HG02610 (cell line): ENCODE results near the gene NDUFS7.

Source experiments
- ATAC-seq: cut with Tn5 transposase; IDR thresholded peaks from one replicate; pipeline ENCODE4 v1.9.1; 2021; ENCODE audit warnings: mild to moderate bottlenecking, moderate library complexity; ENCODE audit not compliant: unreplicated experiment

NDUFS7 gene

DNA sequence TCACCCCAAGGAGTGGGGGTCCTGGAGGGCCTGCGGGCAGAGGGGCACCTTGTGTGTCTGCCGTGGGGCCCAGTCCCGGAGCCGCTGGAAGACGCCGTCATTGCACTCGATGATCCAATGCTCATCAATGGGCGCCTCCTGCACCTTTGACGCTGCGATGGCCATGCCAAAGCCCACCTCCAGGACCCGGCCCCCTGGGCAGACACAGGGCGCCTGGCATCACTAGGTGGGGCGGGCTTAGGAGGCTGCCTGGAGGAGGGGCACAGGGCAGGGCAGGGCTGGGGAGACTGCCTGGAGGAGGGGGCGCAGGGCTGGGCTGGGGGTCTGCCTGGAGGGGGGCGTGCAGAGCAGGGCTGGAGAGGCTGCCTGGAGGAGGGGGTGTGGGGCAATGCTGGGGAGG, 16.0 kb downstream of the NDUFS7 start:
- no peak for ATAC-seq

DNA sequence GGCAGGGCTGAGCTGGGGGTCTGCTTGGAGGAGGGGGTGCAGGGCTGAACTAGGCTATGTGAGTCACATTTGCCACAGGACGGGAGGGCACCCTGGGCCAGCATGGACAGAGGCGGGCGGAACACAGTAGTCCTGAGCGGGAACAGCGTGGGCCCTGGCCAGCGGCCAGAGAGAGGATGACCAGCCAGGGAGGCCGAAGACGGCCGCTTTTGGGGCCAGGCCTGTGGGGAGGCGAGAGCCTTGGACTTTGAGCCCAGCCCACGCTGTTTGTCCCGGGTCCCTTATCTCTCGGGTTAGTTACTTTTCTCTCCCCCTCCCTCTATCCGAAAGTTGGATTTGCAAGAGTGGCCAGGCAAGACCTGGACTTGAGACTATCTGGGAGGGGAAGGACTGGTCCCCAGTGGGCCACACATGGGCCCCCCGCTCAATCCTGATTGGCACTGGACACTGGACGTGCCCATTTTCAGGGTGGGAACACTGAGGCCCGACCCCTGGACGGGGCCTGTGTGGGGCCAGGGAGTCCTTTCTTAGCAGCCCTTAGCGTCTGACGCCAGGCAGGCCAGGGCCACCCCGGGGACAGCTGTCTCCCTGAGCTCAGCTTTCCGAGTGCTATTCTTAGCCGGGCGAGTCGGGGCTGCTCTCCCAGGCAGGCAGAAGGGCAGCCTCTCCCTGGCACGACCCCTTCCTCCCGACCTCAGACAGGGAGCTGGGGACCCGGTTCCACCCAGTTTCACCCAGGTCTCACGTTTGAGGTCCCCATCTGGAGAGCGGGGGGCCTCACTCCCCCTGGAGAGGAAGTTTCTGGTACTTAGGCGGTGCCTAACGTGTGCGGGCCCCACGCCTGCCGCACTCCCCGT, 16.8 kb downstream of the NDUFS7 start:
- no peak for ATAC-seq

DNA sequence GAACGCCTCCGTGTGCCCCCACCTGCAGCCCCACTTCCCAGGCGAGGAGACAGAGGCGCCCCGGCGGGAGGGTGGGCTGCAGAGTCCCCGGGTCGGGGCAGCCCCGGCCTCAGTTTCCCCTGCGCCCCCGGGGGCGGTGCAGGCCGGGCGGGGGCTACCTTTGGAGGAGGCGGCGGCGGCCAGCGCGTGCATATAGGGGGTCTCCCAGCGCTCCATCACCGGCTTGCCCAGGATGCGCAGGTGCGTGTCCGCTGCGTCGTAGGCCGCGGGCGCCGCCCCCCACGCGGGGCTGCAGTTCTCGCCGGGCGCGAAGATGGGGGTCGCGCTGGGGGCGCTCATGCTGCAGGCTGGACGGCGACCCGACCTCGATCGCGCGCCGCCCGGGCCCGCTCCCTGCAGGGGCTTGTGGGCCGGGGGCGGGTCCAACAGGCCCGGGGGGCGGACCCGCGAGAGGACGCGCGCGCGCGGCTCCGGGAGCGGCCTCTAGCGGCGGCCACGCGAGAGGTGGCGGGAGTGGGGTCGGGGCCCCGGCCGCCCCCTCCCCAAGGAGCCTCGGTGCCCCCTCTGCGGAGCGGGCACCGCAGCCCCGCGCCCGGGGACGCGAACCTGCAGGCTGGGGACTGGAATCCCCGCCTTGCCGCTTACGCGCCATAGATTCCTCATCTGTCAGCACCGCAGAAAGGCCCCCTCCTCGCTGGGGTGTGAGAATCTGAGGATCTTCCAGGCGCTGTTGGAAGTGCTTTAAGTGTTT, 17.6 kb downstream of the NDUFS7 start, which contains the start of gene GAMT:
Gene GAMT (minus strand): TSS at position 405 of the 751 bp plus-strand sequence. CDS start 66 bp downstream, at position 339.
- ATAC-seq, result no peak

DNA sequence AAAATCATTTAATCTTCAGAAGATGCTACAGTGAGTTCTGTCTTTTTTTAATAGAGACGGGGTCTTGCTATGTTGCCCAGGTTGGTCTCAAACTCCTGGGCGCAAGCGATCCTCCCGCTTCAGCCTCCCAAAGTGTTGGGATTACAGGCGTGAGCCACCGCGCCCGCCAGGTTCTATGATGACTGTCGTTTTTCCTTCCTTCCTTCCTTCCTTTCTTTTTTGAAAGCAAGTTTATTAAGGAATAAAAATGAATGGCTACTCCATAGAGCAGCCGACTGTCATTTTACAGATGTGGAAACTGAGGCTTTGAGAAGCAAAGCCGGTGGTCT, 18.1 kb downstream of the NDUFS7 start:
- ATAC-seq, result no peak

DNA sequence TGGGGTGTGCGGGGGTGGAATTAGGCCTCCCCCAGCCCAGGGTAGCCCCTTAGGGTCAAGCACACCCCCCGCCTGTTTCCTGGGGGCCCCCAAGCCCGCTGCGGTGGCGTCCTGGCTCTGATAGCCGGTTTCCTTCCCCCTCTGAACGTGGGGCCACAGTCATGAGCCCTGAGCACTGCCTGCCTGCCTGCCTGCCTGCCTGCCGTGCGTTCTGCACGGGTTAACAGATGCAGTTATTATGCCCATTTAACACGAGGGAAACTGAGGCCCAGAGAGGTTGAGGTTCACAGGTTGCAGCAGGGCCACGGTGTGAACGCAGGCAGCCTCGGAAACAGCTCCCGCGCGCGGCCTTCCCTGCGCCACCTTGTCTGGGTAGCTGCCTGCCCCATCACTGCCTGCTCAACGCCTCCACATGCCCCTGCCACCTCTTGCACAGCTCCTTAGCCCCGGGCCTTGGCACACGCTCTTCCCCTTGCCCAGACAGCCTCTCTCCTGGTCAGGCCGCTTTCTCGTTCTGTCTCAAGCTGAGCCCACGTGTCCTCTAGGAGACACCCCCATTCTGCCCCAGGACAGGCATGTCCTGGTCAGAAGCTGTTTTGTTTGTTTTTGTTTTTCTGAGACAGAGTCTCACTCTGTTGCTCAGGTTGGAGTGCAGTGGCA, 18.8 kb downstream of the NDUFS7 start:
- ATAC-seq, result no peak

DNA sequence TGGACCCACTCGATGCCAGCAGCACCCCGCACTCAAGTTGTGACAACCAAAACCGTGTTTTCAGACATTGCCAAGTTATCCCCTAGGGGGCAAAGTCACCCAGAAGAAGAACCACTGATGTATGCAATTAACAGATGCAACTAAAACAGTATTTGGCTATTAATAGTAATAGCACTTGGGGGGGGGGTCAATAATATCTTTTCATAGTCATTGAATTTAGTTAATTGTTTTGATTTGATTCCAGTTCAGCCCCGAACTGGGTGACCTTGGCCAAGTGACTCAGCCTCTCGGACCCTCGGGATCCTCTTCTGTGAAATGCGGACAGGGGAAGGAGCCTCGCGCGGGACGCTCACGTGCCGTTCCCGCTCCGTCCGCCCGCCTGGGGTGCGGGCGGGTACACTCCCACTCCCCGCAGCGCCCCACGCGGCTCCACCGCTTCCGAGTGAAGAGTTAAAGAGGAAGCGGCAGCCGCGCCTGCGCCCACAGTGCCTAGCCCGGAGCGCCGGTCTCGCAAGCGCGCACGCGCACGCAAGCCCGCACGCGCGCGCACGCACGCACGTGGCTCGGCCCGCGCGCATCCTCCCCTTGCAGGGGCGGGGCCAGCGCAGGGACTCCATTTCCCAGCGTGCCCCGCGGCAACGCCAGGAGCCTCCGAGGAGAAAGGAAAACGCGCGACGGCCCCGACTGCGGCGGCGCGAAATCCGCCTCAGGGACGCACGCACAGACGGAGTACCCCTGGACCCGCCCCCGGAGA, 23.2 kb downstream of the NDUFS7 start:
- peak; percentile 73 for ATAC-seq

DNA sequence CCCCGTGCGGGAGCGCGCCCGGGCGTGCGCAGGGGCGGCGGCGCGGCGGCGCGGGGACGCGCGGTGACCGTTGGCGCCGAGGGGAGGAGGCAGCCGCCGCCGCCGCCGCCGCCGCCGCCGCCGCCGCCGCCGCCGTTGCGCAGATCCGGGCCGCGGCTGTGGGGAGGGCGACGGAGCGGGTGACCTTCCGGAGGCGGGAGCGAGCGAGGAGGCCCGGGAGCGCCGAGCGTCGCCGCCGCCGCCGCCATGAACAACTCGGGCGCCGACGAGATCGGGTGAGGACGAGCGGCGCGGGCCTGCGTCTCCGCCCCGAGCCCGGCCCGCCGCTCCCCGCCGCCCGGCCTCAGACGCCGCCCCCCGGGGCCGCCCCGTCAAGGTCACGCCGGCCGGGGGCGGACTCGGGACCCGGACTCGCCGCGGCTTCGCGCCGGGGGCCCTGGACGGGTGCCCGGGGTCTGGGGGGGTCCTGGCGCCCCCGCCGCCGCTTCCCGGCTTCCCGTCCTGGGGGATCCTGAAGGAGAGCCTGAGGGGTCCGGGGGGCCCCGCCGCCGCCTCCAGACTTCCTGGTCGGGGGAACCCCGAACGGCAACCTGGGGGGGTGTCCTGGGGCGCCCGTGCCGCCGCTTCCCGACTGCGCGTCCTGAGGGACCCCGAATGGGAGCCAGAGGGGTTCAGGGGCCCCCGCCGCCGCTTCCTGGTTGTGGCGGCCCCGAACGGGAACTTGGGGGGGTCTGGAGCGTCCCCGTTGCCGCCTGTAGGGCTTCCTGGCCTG, 24.0 kb downstream of the NDUFS7 start, which contains the start of gene DAZAP1:
Gene DAZAP1 (plus strand): TSS at position 59 of the 772 bp plus-strand sequence. CDS start 188 bp downstream, at position 247.
- peak; percentile 29 for ATAC-seq

DNA sequence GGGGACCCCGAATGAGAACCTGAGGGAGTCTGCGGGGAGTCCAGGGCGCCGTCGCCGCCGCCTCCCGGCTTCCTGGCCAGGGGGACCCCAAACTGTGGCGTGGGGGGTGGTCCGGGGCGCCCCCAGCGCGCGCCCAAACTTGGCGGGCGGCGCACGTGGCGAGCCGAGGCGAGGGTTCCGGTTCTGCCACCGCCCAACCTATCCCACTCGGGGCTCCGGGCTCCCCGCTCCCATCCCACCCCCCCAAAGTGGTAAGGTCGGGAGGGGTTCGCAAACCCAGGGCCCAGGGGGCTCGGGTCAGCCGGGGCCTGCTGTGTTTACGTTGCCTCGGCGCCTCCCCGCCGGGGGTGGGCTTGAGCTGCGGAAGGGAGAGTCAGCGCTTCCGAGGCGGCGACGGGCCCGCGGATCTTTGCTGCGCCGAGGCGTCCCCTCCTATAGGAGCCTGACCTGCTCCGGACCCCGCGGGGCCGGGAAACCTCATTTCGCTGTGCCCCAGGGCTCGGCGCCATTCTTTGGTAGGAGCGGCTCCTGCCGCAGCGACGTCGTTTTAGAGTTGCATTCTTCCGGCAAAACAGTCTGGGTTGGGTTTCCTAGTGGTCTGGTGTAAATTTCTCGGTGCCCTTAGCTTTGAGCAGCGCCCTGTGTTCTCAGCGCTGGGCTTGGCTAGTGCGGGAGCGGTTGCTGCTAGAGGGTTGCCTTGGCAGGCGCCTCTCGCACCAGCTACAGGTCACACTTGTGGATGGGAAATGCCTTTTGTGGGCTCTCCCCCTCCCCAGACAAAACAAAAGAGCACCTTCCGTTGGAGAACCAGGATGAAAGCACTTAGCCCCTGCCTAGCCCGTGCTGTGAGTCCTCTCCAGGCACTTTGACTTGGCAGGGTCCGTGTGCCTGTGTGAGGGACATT, 24.8 kb downstream of the NDUFS7 start:
- ATAC-seq, result no peak

DNA sequence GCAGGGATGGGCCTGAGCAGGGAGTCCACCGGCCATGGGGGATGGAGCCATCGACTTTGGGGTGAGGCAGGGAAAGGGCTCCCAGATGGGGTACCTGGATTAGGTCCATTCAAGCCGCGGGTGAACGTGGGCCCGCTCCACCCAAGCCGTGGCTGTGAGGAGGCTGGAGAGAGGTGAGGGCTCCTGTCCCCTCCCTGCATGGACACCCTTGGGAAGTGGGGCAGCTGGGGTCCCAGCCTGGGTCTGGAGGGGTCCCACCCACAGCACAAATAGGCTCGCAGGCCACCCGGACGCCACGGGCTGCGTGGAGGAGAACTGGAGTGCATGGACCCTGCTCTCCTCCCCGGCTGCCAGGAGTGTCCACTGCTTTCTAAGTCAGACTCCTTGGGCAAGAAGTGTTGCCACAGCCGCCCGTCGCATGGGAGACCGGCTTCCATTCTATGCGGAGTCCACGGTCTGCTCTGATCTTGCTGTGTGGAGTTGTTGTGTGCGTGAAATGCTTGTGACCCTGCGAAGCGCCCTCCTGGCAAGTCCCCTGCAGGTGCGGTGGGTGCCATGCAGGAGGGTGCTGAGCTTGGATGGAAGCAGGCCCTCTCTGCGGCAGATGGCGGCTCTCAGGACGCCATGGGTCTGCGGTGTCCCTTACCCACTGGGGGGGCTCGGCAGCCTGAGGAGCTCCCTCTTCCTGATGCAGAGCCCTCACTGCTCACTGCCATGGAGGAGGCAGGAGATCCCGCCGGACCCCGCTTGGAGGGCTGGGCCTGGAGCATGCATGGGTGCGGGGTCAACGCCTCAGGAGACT, 25.7 kb downstream of the NDUFS7 start:
- no peak for ATAC-seq

DNA sequence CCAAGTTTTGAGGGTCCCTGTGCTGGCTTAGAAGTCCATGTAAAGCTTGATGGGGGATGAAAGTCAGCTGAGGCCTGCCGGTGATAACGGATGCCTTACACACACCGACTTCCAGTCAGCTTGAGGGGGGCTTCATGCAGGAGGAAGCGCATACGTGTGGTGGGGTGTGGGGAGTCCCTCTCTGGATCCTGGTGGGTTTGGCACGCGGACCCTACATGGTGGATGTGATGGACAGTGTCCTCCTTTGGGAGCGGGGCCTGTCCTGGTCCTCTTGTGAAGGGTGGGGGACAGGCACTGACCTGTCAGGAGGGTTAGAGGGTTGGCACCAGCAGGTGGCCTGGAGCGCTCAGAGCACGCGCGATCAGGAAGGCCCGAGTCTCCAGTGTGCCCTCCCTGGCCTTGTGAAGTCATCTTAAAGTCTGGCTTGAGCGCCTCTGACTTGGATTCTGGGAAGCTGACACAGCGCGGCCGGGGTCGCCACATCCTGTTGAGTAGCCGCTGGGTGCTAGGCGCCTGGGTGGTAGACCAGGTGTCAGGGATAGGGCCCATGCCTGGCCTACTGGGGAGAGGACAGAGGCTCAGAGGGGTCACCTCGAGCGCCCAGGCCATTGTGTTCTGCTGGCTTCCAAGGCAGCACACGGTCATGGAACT, 26.6 kb downstream of the NDUFS7 start:
- no peak for ATAC-seq

DNA sequence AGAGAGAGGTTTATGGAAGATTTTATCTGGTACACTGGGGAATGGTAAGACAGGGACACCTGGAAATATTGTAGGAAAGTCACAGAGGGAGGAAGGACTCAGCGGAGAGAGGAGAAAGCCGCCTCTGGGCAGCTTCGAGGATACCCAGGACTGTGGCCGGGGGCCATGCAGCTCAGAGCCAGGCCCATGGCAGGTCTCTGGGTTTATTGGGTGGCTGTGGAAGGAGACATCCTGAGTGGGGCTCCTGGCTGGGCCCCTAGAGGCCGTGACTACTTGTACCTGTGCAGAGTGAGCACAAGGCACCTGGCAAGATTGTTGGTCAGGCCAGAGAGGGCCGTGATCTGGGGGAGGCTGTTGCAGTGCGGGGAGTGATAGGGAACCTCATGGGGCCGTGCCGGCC, 27.1 kb downstream of the NDUFS7 start:
- ATAC-seq, result no peak

DNA sequence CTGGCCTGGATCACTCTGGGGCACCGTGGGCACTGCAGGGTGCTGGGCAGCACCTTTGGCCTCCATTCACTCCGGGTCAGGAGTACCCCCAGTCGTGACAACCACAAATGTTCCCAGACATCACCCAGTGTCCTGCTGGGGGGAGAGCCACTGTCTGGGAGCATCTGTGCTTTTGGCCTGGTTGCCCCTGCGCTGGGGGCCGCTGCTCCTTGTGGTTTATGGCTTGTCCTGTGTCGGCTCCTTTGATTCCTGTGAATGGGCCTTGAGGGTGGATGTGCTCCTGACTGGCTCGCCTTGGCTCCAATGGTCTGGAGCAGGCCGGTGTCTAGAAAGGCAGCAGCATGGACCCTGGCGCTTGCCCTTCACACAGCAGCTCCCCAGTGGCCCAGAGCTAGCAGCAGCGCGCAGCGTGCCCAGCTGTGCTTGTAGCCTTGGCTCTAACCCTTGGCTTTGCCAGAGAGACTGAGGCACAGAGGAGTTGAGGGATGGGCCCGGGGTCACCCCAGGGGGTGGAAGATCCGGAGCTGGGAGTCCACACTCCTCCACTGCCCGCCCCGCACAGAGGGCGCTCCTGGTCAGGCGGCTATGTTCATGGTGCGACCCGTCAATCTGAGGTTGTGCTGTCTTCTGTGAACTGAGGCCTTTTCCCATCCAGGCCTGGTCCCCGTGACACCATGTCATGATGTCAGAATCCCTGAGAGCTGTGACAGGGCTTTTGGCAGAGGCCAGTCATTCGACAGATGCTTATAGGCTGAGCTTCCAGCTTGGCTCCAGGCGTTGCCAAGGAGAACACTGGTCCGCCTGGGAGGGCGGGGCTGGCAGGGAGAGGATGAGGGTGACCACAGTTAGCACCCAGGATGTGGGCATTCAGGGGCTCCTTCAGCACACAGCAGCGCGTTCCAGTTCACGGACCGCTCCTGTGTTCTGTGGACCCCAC, 27.8 kb downstream of the NDUFS7 start:
- ATAC-seq, result no peak

DNA sequence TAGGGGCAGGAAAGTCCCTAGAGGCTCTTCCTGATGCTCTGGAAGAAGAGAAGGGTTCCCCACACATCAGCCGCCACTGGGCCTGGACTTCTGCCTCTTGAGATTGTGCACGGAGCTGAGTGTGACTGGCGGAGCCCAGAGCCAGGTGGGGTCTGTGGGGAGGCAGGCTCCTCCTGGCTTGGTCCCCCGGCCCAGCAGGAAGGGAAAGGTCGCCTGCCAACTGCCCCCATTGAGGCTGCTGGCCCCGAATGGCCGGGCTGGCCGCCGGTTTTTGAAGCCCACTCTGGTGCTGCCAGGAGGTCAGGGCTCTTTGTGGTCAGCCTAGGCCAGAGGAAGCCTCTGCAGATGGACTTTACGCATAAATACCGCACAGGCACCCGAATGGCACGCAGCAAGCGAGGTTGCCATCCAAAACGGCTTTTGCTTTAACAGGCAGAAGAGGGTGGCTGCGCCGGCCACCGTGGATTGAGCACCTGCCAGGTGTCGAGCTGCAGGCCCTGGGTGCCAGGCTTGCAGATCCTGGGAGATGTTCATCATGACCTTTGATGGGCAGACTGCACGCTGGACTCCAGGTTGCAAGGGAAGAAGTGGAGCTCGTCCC, 28.7 kb downstream of the NDUFS7 start:
- ATAC-seq, result no peak

DNA sequence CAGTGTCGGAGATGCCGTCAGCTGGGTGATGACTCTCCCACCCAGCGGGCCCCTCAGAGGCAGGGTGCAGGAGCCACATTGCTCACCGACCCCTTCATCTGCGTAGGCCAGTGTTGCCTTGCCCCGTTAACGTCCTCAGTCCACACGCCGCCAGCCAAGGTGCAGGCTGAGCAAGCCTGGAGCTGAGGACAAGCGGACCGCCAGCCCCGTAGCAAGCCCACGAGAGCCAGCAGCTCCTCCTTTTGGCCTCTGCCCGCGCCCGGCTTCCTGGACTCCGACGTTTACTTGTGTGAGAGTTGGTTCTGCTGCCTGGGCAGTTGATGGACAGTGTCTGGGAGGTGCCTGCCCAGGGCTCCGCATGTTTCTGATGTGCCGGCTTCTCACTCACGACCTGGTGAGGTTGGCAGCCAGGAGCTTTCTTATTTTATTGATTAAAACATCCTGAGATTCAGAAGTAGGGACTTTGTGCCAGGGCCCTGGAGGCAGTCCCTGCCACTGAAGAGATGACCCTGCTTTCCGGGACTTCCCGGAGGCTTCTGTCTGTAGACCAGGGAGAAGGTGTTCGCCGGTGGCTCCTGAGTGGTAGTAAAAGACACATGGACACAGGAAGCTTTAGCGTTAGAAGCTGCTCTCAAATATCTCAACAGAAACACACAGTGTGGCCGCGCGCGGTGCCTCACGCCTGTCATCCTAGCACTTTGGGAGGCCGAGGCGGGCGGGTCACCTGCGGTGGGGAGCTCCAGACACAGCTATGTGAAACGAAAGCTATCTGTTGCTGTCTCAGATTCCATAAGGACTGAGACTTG, 29.5 kb downstream of the NDUFS7 start:
- no peak for ATAC-seq
